Amniotic stem cell (primary cell): Measurements from ENCODE around the gene SEMA3G.

Source experiments
- DNase-seq: peaks from one replicate; lab custom pipeline; 2025; lab: John Stamatoyannopoulos, UW

SEMA3G gene

DNA sequence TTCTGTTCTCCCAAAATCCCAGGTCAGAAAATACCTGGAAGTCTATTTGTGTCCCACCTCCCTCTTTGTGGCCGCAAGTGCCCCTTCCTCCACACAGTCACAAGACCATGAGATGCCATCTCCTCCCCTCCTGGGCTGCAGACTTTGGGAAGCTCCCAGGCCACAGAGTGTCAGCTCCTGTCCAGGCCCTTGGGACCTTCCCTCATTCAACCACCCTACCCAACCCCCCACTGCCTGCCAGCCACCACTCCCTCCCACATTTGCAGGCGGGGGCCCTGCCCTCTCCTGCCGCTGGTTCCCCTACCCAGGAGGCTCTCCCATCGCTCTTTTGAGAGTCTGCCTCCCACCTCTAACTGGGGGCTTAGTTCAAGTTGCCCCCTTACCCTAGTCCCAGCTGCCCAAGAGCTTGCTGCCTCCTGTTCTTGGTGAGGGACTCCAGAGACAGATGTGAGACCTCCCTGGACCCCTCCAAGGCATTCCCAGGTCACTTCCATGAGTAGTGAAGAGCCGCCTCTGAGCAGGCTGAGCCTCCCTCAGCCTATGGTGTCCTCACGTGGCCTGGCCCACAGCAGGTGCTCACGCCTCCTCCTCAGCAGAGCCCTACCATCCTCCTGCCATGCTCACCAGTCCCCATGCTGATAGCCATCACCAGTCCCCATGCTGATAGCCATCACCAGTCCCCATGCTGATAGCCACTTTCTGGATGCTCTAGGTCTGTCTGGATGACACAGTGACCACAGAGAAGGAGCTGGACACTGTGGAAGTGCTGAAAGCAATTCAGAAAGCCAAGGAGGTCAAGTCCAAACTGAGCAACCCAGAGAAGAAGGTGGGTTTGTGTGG lies 34.4 kb upstream of the SEMA3G start:
- no peak for DNase-seq

DNA sequence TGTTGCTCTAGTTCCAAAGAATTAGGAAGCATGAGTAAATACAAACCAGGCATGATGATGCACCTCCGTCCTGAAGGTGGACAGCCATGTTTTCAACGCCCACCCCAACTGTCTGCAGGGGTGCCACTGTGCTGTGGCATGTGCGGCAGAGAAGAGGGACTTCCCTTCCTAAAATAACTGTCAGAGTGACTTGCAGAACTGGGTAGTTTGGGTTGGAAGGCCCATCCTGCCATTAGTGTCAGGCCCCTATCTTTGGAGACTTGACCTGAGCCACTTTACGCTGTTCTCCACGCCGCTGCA lies 32.8 kb upstream of the SEMA3G start:
- DNase-seq, result no peak

DNA sequence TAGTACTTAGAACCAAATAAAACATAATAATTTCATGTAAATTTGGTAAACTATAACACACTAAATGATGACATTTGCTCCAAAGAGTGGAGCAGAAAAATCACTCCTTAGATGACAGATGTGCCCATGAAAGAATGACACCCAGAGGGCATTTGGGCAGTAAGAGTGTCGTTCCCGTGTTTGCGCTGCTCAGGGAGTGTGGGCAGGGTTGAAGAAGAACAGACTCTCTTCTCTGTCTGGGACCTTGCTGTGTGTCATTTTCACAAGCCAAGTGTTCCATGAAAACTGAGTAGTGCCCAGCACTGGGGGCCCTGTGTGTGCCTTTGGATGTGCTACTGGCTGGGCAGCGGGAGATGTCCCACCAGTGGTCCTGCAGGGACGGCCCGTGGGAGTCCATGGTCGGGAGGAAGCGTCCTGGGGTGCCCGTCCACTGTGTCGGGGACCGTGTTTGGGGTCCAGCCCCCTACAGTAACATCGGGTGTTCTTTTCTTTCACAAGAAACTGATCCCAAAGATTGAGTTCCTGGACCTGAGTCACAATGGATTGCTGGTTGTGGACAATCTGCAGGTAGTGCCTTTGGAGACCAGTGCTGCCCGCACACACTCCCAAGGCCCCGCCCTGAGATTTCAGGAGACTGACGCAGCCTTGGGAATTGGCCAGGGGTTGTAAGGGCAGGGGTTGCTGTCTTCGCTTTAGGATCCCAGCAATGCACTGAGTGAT lies 32.3 kb upstream of the SEMA3G start:
- DNase-seq, result no peak

DNA sequence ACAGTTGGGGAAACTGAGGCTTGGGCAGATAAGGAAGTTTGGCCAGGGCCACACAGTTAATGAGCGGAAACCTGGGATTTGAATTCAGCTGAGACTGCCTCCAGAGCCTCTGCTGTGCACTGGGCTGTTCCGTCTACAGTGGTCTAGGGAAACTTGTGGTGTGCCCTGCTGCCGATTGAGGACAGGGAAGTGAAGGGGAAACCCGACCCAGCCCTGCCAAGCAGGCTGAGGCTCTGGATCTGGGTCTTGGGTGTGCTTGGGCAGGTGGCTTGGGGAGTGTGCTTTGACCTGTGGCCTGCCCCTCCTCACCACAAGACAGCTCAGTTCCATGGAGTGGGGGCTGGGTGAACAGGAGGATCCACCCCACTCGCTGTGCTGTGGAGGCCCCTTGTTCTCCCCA lies 28.1 kb upstream of the SEMA3G start:
- no peak for DNase-seq

DNA sequence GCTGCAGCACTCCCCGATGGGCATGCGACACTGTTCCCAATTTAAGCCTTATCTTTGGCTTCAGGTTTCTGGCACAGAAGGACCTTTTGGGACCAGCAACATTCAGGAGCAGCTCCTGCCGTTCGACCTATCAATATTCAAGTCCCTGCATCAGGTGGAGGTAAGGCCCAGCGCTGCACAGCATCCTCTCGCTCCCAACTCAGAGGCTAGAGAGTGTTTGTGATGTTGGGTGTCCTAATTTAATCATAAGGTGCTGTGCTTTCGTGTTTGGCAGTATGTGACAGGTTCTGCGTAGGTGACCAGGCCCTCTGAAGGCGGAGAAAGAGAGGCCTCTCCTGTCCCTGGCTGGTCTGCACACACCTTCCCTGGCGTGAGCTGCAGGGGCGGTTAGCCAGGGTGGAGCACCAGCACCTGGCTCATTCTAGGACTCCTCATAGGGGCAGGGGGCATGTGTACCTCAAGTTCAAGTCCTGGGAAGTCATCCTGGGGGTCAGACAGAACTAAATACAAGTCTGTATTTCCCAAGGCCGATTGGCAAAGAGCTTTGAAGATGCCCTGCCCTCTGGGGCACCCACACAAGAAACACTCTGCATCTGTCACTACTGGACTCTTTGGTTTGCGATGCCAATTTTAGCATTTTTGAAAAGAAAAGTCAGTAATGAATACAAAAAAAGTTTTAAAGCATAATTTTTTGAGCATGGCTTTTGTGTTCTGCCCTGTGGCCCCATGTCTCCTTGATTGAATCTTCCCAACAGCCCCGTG lies 27.5 kb upstream of the SEMA3G start:
- DNase-seq, result no peak

DNA sequence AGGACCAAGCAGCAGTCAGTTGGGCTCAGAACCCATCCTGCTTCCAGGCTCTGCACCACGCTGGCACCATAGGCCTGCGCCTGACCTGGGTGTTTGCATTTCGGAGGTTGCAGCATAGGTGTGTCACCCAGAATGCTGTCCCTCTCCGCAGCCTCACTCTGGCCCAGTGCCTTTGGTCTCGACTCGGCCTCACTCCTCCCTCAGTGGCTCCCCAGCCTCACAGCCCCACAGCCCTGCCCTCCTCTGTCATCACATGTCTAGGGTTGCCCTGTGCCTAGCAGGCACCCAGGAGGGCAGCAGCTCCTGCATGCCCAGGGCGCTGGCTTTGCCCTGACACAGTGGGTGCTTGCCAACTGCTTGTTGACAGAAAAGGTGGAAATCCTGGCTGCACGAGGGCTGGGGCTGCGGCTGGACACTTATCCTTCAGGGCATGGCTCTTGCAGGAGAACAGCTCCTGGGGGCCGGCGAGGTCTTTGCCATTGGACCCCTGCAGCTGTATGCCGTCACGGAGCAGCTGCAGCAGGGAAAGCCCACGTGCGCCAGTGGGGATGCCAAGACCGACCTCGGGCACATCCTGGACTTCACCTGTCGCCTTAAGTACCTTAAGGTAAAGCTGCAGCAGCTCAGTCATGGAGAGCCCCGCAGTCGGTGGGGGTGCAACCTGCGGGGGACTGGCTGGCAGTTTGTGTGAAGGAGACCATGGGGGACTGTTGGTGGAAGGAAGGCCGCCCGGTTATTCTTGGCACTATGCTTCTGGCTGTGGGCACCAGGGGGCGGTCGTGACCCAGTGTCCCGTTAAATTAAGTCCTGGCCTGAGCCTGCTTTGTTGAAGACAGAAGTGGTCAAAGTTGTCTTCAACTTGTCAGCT lies 26.7 kb upstream of the SEMA3G start:
- DNase-seq, result no peak

DNA sequence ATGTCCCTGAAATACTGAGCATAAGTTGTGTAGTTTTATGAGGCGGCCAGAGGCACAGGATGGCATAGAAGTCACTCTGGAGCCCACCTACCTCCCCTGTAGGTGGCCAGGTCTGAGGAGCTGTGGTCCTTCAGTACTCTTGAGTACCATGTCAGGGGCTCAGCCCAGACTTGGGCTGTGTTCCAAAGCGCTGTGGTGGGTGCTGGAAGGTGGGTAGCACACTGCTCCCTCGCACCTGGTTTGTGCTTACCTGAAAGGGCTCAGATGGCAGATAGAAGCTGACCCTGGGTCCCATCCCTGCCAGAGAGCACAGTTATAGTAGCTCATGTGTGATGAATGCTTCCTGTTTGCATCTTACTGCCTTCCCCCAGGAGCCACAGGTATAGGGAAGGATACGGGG lies 26.0 kb upstream of the SEMA3G start:
- no peak for DNase-seq

DNA sequence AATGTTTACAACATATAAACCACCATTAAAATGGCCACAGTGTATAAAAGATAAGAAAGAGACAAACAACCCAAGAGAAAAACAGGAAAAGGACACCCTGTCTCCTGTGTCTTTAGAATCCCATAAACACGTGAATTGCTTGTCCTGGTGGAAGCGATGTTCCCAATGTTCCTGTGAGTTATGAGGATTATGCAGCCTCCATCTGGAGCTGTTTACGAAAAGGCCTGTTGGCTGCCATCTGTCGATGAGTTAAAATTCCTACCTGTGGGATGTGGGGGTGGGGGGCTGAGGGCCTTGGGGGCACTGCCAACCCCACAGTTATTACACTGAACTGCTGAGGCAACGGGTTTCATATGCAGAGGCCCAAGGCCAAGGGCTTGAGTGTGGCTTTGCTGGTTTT lies 24.1 kb upstream of the SEMA3G start:
- DNase-seq, result no peak

DNA sequence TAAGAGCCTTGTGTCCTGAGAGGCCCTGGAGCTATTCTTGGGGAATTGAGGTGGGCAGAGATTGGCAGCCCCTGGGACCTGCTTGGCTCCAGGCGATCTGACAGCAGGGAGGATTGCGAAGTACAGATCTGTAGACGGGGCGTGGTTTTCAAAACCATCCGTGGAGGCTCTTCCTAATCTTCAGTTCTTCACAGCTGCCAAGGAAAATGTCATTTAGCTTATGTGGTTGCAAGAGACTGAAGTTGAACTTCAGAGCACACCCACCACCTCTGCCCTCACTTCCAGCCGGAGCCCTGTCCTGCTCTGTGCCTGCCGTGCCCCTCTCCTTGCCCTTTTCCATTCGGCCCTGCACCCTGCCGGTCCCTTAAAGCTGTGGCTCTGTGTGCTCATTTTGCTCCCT lies 23.4 kb upstream of the SEMA3G start:
- DNase-seq, result no peak

DNA sequence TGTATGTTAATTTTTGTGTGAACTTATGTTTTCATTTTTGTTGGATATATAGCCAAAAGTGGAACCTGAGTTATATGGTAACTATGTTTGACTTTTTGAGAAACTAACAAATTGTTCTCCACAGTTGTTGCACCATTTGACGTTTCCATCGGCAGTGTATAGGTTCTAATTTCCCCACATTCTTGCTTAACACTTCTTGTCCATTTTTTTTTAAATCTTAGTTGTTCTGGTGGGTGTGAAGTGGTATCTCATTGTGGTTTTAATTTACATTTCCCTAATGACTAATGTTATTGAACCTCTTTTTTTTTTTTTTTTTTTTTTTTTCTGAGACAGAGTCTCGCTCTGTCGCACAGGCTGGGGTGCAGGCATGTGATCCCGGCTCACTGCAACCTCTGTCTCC lies 18.5 kb upstream of the SEMA3G start:
- no peak for DNase-seq

DNA sequence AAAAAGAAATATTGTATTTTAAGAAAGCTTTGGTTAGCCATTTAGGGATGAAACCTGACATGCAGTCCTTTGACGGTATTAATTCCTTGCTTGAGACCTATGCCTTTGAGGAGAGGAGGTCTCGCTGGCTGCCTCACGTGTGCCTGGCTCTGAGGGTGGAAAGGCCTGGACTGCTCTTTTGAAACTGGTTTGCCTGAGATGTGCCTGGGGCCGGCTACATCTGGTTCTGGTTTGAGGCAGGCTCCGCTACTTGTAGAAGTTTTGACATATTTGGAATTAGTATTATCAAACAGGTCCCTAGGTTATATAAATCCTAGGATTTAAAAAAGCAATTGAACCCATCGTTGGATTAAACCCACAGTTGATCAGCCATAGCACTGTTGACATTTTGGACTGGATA lies 17.0 kb upstream of the SEMA3G start:
- no peak for DNase-seq

DNA sequence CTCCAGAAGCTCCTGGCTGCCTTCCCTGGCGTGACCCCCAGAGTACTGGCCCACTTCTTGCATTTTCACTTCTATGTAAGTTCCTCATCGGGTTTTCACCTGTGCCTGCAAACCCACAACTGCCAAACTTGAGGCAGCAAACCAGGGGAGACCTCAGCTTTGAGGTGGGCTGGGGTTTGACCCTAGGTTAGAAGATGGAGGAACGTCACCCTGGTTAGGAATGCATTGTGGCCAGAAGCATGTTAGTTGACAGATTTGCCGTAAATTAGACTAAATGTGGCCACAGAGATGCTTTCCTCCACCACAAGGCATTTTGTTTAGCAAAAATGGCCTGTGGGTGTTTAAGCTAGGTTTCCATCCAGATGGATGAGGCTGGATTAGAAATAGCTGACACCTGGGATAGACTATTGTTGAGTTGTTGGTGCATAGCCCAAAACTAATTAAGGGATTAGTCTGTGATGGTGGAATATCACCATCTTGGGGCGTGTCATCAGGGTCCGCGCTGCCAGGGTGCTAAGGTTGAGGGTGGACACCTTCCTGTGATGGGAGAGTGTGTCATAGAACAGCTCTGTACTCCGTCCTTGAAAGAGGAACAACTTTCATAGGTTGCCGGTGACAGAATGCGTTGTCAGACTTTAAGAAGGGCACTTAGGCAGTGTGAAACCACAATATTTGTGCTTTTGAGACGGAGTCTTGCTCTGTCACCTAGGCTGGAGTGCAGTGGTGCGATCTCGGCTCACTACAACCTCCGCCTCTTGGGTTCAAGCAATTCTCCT lies 14.1 kb upstream of the SEMA3G start:
- DNase-seq, result no peak

DNA sequence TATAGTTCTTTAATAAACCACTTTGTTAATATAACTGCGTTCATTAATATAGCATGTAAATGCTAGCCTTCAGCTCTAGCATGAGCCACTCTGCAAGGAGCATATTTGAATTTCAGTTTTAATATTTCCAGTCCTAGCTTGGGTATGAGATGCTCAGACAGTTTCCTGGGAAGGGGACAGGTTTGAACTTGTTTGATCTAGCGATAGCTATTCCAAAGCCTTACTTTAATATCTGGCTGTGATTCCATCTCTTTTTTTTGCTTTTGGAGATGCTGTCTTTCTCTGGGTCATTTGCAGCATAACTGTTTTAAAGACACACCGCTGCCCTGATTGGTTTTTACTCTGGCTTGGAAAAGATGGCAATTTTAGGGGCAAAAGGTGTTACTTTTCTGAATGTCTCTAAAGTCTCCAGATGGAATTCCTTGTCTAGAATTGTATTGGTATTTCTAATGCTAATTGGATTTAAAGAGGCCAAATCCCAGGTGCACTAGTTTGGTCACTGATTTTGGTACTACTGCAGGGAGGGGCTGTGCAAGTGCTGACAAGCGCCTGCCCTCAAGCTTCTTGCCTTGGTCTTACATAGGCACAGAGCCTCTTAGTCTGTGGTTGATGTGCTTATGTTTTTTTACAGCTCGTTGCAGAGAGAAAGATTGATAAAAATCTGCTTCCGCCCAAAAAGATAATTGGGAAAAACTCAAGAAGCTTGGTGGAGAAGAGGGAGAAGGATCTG lies 13.3 kb upstream of the SEMA3G start:
- no peak for DNase-seq

DNA sequence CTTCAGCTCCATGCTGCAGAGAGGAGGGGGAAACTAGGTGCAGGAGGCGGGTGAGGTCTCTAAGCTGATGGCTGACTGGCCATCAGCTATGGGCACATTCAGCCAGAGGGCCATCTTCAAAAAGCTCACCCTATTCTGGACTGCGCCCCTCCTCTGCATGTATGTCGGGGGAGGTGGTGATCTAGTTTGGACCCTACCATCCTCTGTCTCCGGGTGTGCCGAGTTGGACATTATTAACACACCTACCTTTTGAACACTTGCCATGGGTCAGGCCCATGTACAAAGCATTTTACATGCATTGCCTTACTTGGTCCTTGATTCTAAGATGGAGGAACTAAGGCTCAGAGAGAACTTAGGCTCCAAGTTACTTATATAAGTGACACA lies 11.9 kb upstream of the SEMA3G start:
- no peak for DNase-seq

DNA sequence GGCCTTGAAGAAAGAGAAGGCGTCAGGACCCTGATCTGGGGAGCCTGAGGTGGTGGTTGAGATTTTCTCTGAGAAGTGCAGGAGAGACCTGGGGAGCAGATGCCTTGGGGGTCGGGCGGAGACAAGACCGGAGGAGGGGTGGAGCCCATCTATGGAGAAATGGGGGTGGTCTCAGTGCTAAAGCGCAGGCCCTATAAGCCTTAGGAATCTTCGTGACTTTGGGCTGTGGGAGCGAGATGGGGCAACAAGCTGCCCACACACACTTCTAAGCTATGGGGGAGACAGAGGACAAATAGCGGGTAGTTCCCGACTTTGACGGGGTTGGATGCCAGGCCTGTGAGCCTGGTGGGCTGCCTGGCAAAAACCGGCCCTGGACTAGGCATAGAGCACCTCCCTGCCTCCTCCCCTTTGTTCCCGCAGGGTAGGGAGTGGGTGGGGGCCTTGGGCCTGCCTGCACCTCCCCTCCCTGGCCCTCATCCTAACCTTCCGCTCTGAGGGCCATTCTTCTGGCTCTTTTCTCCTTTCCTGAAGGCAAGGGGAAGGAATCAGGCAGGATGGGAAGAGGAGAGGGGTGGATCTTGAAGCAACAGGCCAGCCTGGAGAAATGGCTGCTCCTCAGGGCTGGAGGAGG lies 11.4 kb upstream of the SEMA3G start:
- no peak for DNase-seq

DNA sequence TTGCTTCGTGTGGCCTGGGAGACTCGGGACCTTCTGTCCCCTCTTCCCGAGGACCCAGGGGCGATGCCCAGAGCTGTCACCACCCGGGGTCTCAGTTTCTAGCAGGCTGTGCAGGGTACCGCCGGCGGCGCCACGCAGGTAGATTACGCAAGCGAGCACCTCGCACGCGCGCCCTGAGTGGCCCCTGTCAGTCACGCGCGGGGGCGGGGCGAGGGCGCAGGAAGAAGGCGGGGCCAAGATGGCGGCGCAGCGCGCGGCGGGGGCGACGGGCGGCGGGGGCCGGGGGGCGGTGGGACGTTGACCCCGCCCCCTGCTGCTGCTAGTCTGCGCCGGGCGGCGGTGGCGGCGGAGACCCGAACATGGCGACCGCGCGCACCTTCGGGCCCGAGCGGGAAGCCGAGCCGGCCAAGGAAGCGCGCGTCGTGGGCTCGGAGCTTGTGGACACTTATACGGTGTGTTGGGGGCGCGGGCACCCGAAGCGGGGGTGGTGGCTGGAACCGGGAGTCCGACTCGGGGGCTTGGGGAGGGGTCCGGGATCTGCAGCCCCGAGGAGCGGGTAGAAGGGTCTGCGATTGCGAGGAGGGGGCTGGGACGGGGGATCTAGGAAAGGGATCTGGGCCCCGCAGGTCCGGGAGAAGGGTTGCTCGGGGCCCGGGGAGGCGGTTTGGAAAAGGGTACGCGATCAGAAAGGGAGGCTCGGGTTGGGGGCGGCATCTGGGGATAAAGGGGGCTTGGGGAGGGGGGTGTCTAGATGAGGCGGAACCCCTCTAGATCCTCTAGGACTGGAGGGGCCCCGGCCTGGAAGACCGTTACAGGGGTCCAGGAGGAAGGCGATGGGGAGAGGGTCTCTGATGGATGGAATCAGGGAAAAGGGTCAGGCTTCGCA lies 10.6 kb upstream of the SEMA3G start, which contains the start of gene NISCH:
TSS of gene NISCH (plus strand) at position 322 of the 886 bp plus-strand sequence. CDS start at position 360, 38 bp downstream.
- peak; percentile 63 for DNase-seq

DNA sequence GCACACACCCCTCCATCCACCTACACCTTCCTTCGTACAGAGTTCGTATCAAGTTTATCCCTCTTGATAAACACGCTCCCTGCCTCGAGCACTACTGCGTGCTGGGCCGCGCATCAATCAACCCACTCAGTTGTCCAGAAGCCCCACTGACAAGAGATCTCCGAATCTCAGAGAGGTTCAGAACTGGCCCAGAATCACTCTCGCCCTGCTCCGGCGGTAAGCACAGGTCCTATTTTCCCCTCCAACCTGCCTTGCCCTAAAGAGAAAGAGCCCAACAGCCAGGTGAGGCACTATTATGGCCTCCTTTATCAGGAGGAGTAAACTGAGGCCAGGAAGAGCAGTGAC lies 10.0 kb upstream of the SEMA3G start:
- no peak for DNase-seq

DNA sequence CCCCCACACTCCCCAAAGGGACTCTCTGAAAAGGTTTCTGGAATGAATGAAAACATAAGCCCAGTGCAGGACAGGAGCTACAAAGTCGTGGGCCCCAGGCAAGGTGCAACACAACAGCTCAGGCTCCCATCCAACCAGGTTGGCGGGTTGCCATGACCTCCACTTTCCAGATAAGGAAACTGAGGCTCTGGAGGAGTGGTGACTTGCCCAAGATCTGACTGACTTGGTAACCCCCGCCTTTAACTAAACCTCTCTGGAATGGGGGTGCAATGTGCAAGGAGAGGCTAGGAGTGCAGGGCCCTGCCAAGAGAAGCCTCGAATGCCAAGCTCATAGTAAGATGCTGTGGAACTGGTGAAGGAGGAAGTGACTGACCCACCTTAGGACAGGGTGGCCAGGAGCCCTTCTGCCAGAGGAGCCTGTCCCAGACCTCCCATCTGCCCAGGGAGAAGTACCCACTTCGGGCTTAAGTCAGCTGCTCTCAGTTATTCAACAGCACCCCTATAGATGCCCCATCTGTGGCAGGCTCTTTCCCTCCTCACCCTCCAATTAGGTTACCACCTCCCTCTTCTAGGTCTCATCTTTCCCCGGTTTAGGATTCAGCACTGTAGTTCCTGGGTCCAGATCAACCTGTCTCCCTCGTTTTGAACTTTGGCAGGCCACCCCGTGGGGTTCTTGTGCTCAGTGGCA lies 9.5 kb upstream of the SEMA3G start:
- no peak for DNase-seq
